WERI-Rb-1 (cell line): ENCODE results near the gene RASSF5.

Source experiments
- DNase-seq: peaks from one replicate; pipeline ENCODE4 v3.0.0-alpha.2; 2020
- H3K27ac ChIP-seq: fragments of 250-450 bp; sonication (Bioruptor Pico); 2 replicates; pipeline ENCODE4 v1.5.1; 2020; ENCODE audit warnings: mild to moderate bottlenecking, moderate library complexity
- H3K27me3 ChIP-seq: fragments of 250-450 bp; sonication (Bioruptor Pico); 2 replicates; pipeline ENCODE4 v1.5.1; 2021; ENCODE audit warnings: mild to moderate bottlenecking, low read depth, moderate library complexity; ENCODE audit not compliant: insufficient read depth, severe bottlenecking
- H3K36me3 ChIP-seq: fragments of 250-450 bp; sonication (Bioruptor Pico); 2 replicates; pipeline ENCODE4 v1.5.1; 2020; ENCODE audit warnings: mild to moderate bottlenecking, moderate library complexity
- H3K4me3 ChIP-seq: 2 replicates; pipeline ENCODE4 v1.5.1; 2011; ENCODE audit warnings: low read depth, mild to moderate bottlenecking, control low read depth, low read length
- H3K9me3 ChIP-seq: fragments of 250-450 bp; sonication (Bioruptor Pico); 2 replicates; pipeline ENCODE4 v1.5.1; 2021; ENCODE audit warnings: mild to moderate bottlenecking, moderate library complexity; ENCODE audit not compliant: severe bottlenecking
- TF ChIP-seq, protein P1 (sequence below): IDR thresholded peaks from 2 replicates; pipeline ENCODE4 v1.5.1; 2011; ENCODE audit warnings: low read depth, mild to moderate bottlenecking, control low read depth, inconsistent platforms, low read length

RASSF5 gene

DNA sequence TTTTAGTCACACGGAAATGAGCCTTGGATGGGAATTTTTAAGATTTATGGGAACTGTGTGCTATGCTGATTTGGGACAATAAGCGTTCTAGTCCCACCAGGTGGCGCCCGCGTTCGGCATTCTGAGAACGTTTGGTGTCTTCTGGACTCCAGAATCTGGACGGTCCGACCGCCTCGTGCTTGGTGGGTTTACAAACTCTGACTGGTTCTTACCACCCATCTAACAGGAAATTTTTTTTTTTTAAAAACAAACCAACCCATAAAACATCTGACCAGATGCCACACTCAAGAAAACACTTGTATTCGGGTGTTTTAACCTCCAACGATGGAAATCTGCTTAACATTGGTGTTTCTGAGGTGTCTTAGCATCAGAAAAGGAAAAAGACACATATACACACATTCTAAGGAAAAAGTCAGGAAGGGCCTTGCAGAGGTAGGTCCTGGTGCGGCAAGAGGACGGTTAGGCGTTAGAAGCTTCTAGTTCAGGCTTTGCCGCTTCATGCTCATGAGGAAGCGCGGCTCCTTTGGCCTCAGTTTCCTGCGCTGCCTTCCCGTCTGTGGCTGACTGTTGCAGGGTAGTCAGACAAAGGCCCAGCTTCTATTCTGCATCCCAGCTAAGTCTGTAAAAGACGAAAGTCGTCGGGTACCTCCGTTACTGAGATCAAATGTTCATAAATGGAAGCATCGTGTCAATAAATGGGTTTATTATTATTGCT, 127.2 kb downstream of the RASSF5 start:
- Histone ChIP-seq H3K36me3 (peaks cover 21% of the 10 kb centered on the region), H3K9me3 (no peaks in the 10 kb centered on the region), H3K27ac (peak overlapping the region; percentile 77), H3K4me3 (peak overlapping the region; percentile 92), H3K27me3 (no peaks in the 10 kb centered on the region)
- TF ChIP-seq, protein P1, sequence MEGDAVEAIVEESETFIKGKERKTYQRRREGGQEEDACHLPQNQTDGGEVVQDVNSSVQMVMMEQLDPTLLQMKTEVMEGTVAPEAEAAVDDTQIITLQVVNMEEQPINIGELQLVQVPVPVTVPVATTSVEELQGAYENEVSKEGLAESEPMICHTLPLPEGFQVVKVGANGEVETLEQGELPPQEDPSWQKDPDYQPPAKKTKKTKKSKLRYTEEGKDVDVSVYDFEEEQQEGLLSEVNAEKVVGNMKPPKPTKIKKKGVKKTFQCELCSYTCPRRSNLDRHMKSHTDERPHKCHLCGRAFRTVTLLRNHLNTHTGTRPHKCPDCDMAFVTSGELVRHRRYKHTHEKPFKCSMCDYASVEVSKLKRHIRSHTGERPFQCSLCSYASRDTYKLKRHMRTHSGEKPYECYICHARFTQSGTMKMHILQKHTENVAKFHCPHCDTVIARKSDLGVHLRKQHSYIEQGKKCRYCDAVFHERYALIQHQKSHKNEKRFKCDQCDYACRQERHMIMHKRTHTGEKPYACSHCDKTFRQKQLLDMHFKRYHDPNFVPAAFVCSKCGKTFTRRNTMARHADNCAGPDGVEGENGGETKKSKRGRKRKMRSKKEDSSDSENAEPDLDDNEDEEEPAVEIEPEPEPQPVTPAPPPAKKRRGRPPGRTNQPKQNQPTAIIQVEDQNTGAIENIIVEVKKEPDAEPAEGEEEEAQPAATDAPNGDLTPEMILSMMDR = peak; percentile 97
- DNase-seq = peak; percentile 99

DNA sequence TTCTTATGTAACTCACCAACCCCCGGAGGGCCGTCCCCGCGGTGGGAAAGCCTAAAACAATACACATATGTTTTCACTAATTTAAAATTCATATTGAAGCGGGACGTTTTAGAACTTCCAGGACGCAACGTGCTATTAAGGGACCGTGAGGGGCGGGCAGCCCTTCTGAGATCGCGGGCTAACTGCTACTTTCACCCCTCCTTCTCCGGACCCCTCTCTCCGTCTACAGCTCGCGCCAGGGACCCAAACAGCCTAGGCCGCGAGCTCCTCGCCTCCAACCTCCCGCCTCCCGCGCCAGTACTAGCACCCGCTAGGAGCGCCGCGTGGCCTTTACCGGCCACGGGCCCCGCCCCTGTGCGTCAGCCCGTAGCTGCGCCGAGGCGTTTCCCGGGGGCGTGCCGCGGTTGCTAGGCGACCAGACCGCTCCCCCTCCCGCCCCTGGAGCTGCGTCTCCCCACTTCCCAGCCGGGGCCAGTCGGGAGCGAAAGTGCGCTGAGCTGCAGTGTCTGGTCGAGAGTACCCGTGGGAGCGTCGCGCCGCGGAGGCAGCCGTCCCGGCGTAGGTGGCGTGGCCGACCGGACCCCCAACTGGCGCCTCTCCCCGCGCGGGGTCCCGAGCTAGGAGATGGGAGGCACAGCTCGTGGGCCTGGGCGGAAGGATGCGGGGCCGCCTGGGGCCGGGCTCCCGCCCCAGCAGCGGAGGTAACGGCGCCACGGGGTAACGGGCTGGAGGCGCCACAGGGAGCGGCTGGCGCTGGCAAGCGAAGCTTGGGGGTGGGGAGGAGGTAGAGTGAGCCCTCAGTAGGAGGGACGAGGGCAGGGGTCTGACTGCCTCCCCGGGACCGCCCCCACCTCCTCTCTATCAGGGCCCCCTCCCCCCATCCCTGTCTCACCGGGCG, 128.0 kb downstream of the RASSF5 start, which contains the start of gene DYRK3:
Gene DYRK3, plus strand, starts transcription at position 457 of the 898 bp plus-strand sequence. Its CDS starts 168 bp downstream, at position 625.
- H3K27me3 ChIP-seq = no peaks in the 10 kb centered on the region
- H3K4me3 ChIP-seq = peak within 1 kb of the TSS; percentile 92
- H3K27ac ChIP-seq = peak within 1 kb of the TSS; percentile 77
- TF ChIP-seq, protein P1 = peak; percentile 47
- H3K36me3 ChIP-seq = peaks cover 29% of the 10 kb centered on the region
- peak; percentile 100 for DNase-seq
- no peaks in the 10 kb centered on the region for H3K9me3 ChIP-seq

DNA sequence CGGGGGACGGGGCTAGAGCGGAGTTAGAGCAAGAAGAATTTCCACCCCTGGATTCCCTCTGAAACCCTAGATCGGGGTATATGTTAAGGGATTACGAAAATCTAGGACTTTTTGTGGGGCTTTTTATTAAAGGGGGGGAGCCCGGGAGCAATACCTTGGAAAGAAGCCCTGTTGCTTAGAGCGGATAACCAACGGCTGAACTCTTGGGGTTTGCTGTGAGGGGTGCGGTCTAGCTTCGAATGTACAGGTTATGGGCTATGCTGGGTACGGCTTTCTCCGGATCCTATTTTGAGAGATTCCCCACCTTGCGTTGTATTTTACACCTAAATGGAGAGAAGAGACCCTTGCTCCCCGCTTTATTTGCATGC, 128.6 kb downstream of the RASSF5 start:
- Histone ChIP-seq H3K36me3 (peaks cover 36% of the 10 kb centered on the region), H3K27ac (peak overlapping the region; percentile 77), H3K4me3 (peak overlapping the region; percentile 92), H3K27me3 (no peaks in the 10 kb centered on the region), H3K9me3 (no peaks in the 10 kb centered on the region)
- DNase-seq = no peak
- TF ChIP-seq, protein P1 = no peak

DNA sequence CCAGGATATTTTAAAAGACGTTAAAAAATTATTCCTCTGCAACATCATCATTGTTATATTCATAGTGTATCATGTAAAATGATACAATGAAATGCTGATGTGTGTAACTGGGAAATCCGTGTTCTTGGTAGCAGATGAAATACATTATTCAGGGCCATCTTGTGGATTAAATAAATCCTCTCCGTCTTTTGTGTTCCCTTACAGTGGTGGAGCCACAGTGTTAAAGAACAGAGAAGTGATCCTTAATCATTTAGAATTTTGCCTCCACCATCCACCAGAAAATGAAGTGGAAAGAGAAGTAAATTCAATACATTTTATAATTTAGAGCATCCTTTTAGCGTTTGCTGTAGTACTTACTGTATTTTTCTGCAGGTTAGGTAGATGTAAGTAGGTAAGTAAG, 129.3 kb downstream of the RASSF5 start:
- DNase-seq = no peak
- no peaks in the 10 kb centered on the region for H3K9me3 ChIP-seq
- peaks cover 43% of the 10 kb centered on the region for H3K36me3 ChIP-seq
- TF ChIP-seq, protein P1 = no peak
- peak overlapping the region; percentile 77 for H3K27ac ChIP-seq
- H3K4me3 ChIP-seq = peak overlapping the region; percentile 92
- no peaks in the 10 kb centered on the region for H3K27me3 ChIP-seq

DNA sequence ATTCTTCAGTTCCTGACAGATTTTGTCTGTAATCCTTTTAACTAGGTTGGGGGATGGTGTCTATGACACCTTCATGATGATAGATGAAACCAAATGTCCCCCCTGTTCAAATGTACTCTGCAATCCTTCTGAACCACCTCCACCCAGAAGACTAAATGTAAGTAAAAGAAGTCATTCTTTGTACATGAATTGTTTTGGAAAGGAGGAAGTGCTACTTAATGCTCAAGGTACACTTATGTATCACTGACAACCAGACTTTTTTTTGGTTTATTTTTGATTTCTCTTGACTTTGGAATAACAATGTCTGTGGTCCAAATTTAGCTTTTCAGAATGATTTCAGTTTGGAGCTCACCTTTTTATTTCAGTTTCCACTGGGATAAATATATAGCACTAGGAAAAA, 130.3 kb downstream of the RASSF5 start:
- H3K4me3 ChIP-seq = peak overlapping the region; percentile 92
- no peak for DNase-seq
- H3K36me3 ChIP-seq = peaks cover 52% of the 10 kb centered on the region
- no peaks in the 10 kb centered on the region for H3K9me3 ChIP-seq
- peak overlapping the region; percentile 77 for H3K27ac ChIP-seq
- TF ChIP-seq, protein P1 = no peak
- H3K27me3 ChIP-seq = no peaks in the 10 kb centered on the region
